Transverse colon (tissue), 4 donors: Measurements from ENCODE around the gene STH. TPM values are rescaled to one million over a fixed set of nuclear protein-coding genes. Genes with fewer than 3 reads are reported as not detected.

Source experiments
- DNase-seq: peaks from one replicate; pipeline ENCODE4 v3.0.0-alpha.2; 2019
- H3K27ac ChIP-seq, 4 donors: fragments of 200-600 bp; sonication (generic); 2 replicates each; pipeline ENCODE4 v1.5.1; 2016 to 2018; ENCODE audit warnings: inconsistent platforms in 4 of 4
- H3K27me3 ChIP-seq: fragments of 200-600 bp; sonication (generic); 2 replicates; pipeline ENCODE4 v1.5.1; 2017; ENCODE audit warnings: inconsistent platforms
- H3K36me3 ChIP-seq, 4 donors: fragments of 200-600 bp; sonication (generic); 2 replicates each; pipeline ENCODE4 v1.5.1; 2017 to 2019; ENCODE audit warnings: inconsistent platforms in 4 of 4
- H3K4me1 ChIP-seq, 4 donors: fragments of 200-600 bp; sonication (generic); 2 replicates each; pipeline ENCODE4 v1.5.1; 2017 to 2020; ENCODE audit warnings: inconsistent platforms in 4 of 4
- H3K4me3 ChIP-seq, 4 donors: fragments of 200-600 bp; sonication (generic); 1 replicate in 1 of 4; 2 replicates in 3 of 4; pipeline versions ENCODE4 v1.5.1 to v1.6.1; 2017 to 2019; ENCODE audit warnings: inconsistent platforms in 4 of 4
- H3K9me3 ChIP-seq, 2 donors: fragments of 200-600 bp; sonication (generic); 2 replicates each; pipeline ENCODE4 v1.5.1; 2017 to 2019; ENCODE audit warnings: inconsistent platforms in 2 of 2
- EP300 ChIP-seq: sonication (generic); formaldehyde crosslinking; IDR thresholded peaks from one replicate; pipeline ENCODE4 v1.6.1; 2017; ENCODE audit warnings: antibody characterized with exemption, low read depth
- POLR2A ChIP-seq: fragments of 450-650 bp; IDR thresholded peaks from one replicate; pipeline ENCODE4 v1.6.1; 2016; ENCODE audit warnings: antibody characterized with exemption, mild to moderate bottlenecking, moderate library complexity
- POLR2AphosphoS5 ChIP-seq, 3 donors: sonication (generic); formaldehyde crosslinking; IDR thresholded peaks; one replicate each; pipeline ENCODE4 v1.6.1; 2016; ENCODE audit warnings: antibody characterized with exemption in 3 of 3
- WGBS, 2 donors: methylation state at CpG; one replicate each; pipeline ENCODE4 v1.1.5; 2018; ENCODE audit warnings: low coverage in 1 of 2; 5-methylcytosine and 5-hydroxymethylcytosine counted together
- in situ Hi-C, 4 donors: fragments of 200-750 bp; cut with MboI; loops; one replicate each; pipeline versions ENCODE4 v1.15.0 to v1.15.1; 2017; ENCODE audit warnings: low sequenced_read_pairs in 3 of 4, low pct_ligation_motif_present in 1 of 4, low pct_unique_long_range_greater_than_20kb in 1 of 4
- intact Hi-C: fragments of 100-400 bp; cut with DNase I; formaldehyde crosslinking; loops from one replicate; pipeline ENCODE4 v1.15.1; 2023; ENCODE audit warnings: low total_unique reads
- total RNA-seq, 4 donors: library from RNA; depleted of rRNA; stranded (reverse); fragments of >200 nt; gene quantifications; one replicate each; pipeline ENCODE4 v1.1.0, GENCODE V29; 2016
- TF ChIP-seq, protein P1 (sequence below), 5 experiments: fragments of 200-600 bp in 3 of 5; fragments of 450-650 bp in 2 of 5; sonication (generic) in 3 of 5; IDR thresholded peaks; 1 replicate in 2 of 5; 2 replicates in 3 of 5; pipeline ENCODE4 v1.5.1; 2016 to 2017; ENCODE audit warnings: antibody characterized with exemption in 5 of 5, inconsistent platforms in 3 of 5, mild to moderate bottlenecking in 2 of 5, moderate library complexity in 1 of 5

STH gene
- total RNA-seq, 4 donors from 2014 or later = not detected

DNA sequence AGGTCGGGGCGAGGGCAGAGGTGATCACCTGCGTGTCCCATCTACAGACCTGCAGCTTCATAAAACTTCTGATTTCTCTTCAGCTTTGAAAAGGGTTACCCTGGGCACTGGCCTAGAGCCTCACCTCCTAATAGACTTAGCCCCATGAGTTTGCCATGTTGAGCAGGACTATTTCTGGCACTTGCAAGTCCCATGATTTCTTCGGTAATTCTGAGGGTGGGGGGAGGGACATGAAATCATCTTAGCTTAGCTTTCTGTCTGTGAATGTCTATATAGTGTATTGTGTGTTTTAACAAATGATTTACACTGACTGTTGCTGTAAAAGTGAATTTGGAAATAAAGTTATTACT is 28.9 kb downstream of the STH start:
- TF ChIP-seq POLR2AphosphoS5 (IDR thresholded peaks at IDR 0.05) (no peak), EP300 (no peak), POLR2A (no peak)
- TF ChIP-seq, protein P1, sequence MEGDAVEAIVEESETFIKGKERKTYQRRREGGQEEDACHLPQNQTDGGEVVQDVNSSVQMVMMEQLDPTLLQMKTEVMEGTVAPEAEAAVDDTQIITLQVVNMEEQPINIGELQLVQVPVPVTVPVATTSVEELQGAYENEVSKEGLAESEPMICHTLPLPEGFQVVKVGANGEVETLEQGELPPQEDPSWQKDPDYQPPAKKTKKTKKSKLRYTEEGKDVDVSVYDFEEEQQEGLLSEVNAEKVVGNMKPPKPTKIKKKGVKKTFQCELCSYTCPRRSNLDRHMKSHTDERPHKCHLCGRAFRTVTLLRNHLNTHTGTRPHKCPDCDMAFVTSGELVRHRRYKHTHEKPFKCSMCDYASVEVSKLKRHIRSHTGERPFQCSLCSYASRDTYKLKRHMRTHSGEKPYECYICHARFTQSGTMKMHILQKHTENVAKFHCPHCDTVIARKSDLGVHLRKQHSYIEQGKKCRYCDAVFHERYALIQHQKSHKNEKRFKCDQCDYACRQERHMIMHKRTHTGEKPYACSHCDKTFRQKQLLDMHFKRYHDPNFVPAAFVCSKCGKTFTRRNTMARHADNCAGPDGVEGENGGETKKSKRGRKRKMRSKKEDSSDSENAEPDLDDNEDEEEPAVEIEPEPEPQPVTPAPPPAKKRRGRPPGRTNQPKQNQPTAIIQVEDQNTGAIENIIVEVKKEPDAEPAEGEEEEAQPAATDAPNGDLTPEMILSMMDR (IDR thresholded peaks at IDR 0.05) = no peak
- H3K9me3 ChIP-seq = no peaks in the 10 kb centered on the region
- no peak for DNase-seq
- no peaks in the 10 kb centered on the region for H3K4me1 ChIP-seq
- H3K27me3 ChIP-seq = no peaks in the 10 kb centered on the region
- H3K27ac ChIP-seq = no peak overlapping the region
- no peak overlapping the region for H3K4me3 ChIP-seq
- 79 to 84% methylated on average over 4 of the region's 4 CpGs for WGBS, 2 donors
- in situ Hi-C loops (loop anchor here in 1 of 4 donors (25.0 kb wide), 1 partner anchor 184 kb away; no protein-coding TSS in a partner anchor), intact Hi-C loops (no loop called here)
- peaks cover 0 to 34% (median 10%) of the 10 kb centered on the region in 4 donors for H3K36me3 ChIP-seq

DNA sequence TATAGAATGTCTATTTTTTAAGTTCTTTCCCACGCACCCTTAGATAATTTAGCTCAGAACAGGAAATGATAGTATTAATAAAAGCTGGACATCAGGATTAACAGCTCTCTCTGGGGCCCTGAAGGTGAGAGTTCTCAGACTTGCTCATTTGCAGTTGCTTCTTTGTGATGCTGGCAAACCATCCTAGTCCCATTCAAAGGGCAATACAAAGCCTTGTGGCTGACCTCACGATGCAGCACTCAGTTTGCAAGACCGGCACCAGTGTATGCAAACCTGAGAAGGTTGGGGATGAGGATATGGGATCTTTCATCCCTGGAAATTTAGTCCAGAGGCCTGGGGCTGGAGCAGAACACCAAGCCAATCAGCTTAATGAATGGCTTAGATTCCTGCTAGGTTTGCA is 29.3 kb downstream of the STH start:
- no peak overlapping the region for H3K4me3 ChIP-seq
- H3K36me3 ChIP-seq = peaks cover 0 to 38% (median 12%) of the 10 kb centered on the region in 4 donors
- 86 to 88% methylated on average over 1 to 3 of the region's 3 CpGs for WGBS, 2 donors
- no peak for DNase-seq
- TF ChIP-seq, protein P1 (IDR thresholded peaks at IDR 0.05) = no peak
- TF ChIP-seq POLR2A (no peak), EP300 (no peak)
- in situ Hi-C loops = loop anchor here in 1 of 4 donors (25.0 kb wide), 1 partner anchor 184 kb away; no protein-coding TSS in a partner anchor
- intact Hi-C loops = no loop called here
- H3K4me1 ChIP-seq = no peaks in the 10 kb centered on the region
- no peaks in the 10 kb centered on the region for H3K9me3 ChIP-seq
- H3K27me3 ChIP-seq = no peaks in the 10 kb centered on the region
- H3K27ac ChIP-seq = no peak overlapping the region

DNA sequence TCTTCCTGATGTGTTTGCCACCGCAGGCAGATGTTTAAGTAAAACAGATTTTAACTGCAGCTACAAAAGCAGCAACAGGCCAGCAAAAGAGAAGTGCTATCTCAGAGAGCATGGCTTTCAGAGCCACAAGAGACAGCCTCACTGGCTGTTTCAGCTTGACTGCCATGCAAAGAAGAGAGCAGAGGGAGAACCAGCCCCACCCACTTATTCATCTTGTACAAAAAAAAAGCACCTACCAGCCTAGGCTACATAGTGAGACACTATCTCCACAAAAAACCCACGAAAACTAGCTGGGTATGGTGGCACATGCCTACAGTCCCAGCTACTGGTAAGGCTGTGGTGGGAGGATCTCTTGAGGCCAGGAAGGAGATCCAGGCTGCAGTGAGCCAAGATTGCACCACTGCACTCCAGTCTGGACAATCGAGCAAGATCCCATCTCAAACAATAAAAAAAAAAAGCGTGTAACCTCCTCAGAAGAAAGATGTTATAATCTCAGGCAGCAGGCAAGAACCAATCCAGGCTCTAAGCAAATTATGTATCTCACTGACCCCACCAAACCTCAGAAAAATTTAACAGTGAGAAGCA is 30.0 kb downstream of the STH start:
- in situ Hi-C loops = loop anchor here in 1 of 4 donors (25.0 kb wide), 1 partner anchor 183 kb away; no protein-coding TSS in a partner anchor
- intact Hi-C loops = no loop called here
- Histone ChIP-seq H3K4me1 (no peaks in the 10 kb centered on the region), H3K36me3 (peaks cover 0 to 45% (median 15%) of the 10 kb centered on the region in 4 donors), H3K27me3 (no peaks in the 10 kb centered on the region), H3K9me3 (no peaks in the 10 kb centered on the region), H3K27ac (no peak overlapping the region), H3K4me3 (no peak overlapping the region)
- TF ChIP-seq, protein P1 (IDR thresholded peaks at IDR 0.05) = no peak
- TF ChIP-seq POLR2AphosphoS5 (IDR thresholded peaks at IDR 0.05) (no peak), POLR2A (no peak), EP300 (no peak)
- no peak for DNase-seq
- WGBS, 2 donors = 71 to 85% methylated on average over 1 to 4 of the region's 4 CpGs

DNA sequence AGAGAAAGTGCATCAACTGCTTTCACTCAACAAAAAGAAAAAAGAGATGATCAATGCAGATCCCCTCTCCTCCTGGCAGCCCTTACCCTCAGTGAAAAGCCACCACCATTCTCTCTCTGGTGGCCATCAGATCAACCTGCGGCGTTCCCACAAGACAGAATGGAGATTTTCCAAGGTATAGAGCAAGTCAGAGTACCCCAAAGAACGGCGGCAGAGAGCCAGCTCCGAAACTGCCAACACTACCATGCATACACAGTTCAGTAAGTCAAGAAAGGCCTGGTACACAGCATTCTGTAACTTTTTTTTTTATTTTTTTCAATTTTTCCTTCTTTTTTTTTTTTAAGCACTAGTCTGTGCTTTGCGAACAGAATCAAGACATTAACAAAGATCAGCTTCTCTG is 30.6 kb downstream of the STH start:
- H3K27ac ChIP-seq = no peak overlapping the region
- H3K4me3 ChIP-seq = no peak overlapping the region

More for the DNA sequence above, 30.6 kb downstream of the STH start:
- no peak for DNase-seq
- Histone ChIP-seq H3K4me1 (no peaks in the 10 kb centered on the region), H3K36me3 (peaks cover 0 to 51% (median 18%) of the 10 kb centered on the region in 4 donors), H3K27me3 (no peaks in the 10 kb centered on the region), H3K9me3 (no peaks in the 10 kb centered on the region)
- no peak for TF ChIP-seq POLR2A
- TF ChIP-seq EP300 = no peak
- TF ChIP-seq POLR2AphosphoS5 (IDR thresholded peaks at IDR 0.05) = no peak
- TF ChIP-seq, protein P1 (IDR thresholded peaks at IDR 0.05) = no peak
- in situ Hi-C loops (loop anchor here in 1 of 4 donors (25.0 kb wide), 1 partner anchor 183 kb away; no protein-coding TSS in a partner anchor), intact Hi-C loops (no loop called here)
- 90 to 97% methylated on average over 6 of the region's 6 CpGs for WGBS, 2 donors
